Keratinocyte (primary cell): ENCODE measurements around the gene CELSR1. TPM values are rescaled to one million over a fixed set of nuclear protein-coding genes. Genes with fewer than 3 reads are reported as not detected.

Source experiments
- DNase-seq: peaks from one replicate; pipeline ENCODE4 v3.0.0-alpha.2; 2011; ENCODE audit warnings: low read depth, missing footprints, low spot score
- FAIRE-seq: peaks from 2 replicates; lab custom pipeline; 2011; peaks lifted over from hg19 to GRCh38; lab: Jason Lieb, UNC
- H2AFZ ChIP-seq: 2 replicates; pipeline ENCODE4 v1.6.0; 2012; ENCODE audit warnings: low read length, control low read depth, inconsistent platforms; ENCODE audit not compliant: control insufficient read depth
- H3K27ac ChIP-seq: 2 replicates; pipeline ENCODE4 v1.5.1; 2011; ENCODE audit warnings: low read length; ENCODE audit not compliant: control insufficient read depth, insufficient read depth
- H3K27me3 ChIP-seq: 3 replicates; pipeline ENCODE4 v1.6.0; 2011; ENCODE audit warnings: low read length; ENCODE audit not compliant: control insufficient read depth, insufficient read depth; ENCODE audit errors: extremely low read depth
- H3K36me3 ChIP-seq, 2 experiments: 2 replicates in 1 of 2; 3 replicates in 1 of 2; pipeline ENCODE4 v1.5.1; 2011; ENCODE audit warnings: low read length in 2 of 2, mild to moderate bottlenecking in 1 of 2; ENCODE audit not compliant: control insufficient read depth in 2 of 2, insufficient read depth in 2 of 2; ENCODE audit errors: extremely low read depth in 1 of 2
- H3K4me1 ChIP-seq: 3 replicates; pipeline ENCODE4 v1.5.1; 2011; ENCODE audit warnings: low read length; ENCODE audit not compliant: control insufficient read depth, insufficient read depth; ENCODE audit errors: extremely low read depth
- H3K4me2 ChIP-seq: 3 replicates; pipeline ENCODE4 v1.6.0; 2011; ENCODE audit warnings: low read depth, low read length; ENCODE audit not compliant: control insufficient read depth, insufficient read depth; ENCODE audit errors: extremely low read depth
- H3K4me3 ChIP-seq, 3 experiments: fragments of 200-600 bp in 1 of 3; sonication (generic) in 1 of 3; 2 replicates in 2 of 3; 3 replicates in 1 of 3; pipeline ENCODE4 v1.5.1; 2011 to 2016; ENCODE audit warnings: low read length in 3 of 3, mild to moderate bottlenecking in 3 of 3, control low read depth in 2 of 3, inconsistent platforms in 1 of 3, low read depth in 1 of 3, mixed read lengths in 1 of 3, mixed run types in 1 of 3, moderate library complexity in 1 of 3; ENCODE audit not compliant: control insufficient read depth in 2 of 3, insufficient read depth in 2 of 3; ENCODE audit errors: extremely low read depth in 1 of 3
- H3K79me2 ChIP-seq: 2 replicates; pipeline ENCODE4 v1.6.0; 2012; ENCODE audit warnings: low read length; ENCODE audit not compliant: control insufficient read depth, insufficient read depth
- H3K9ac ChIP-seq: 3 replicates; pipeline ENCODE4 v1.6.0; 2011; ENCODE audit warnings: low read length; ENCODE audit not compliant: control insufficient read depth, insufficient read depth; ENCODE audit errors: extremely low read depth
- H3K9me1 ChIP-seq: 3 replicates; pipeline ENCODE4 v1.6.0; 2011; ENCODE audit warnings: low read length; ENCODE audit not compliant: control insufficient read depth, insufficient read depth; ENCODE audit errors: extremely low read depth
- H3K9me3 ChIP-seq: 2 replicates; pipeline ENCODE4 v1.5.1; 2012; ENCODE audit warnings: low read depth, low read length; ENCODE audit not compliant: control insufficient read depth
- H4K20me1 ChIP-seq: 3 replicates; pipeline ENCODE4 v1.6.0; 2011; ENCODE audit warnings: low read length; ENCODE audit not compliant: control insufficient read depth, insufficient read depth; ENCODE audit errors: extremely low read depth
- CTCF ChIP-seq, 3 experiments: IDR thresholded peaks in 1 of 3; conservative IDR thresholded peaks in 1 of 3; optimal IDR thresholded peaks in 1 of 3; 2 replicates in 2 of 3; 3 replicates in 1 of 3; pipeline versions ENCODE3 to v1.5.1; 2011; ENCODE audit warnings: low read length in 3 of 3, mild to moderate bottlenecking in 3 of 3, moderate library complexity in 2 of 3, control low read depth in 1 of 3, inconsistent platforms in 1 of 3; ENCODE audit not compliant: insufficient read depth in 2 of 3; ENCODE audit errors: extremely low read depth in 1 of 3
- EZH2 ChIP-seq: IDR thresholded peaks from one replicate; pipeline ENCODE4 v1.6.1; 2012; ENCODE audit warnings: inconsistent platforms, mild to moderate bottlenecking, low read length, moderate library complexity
- dilution Hi-C: fragments of 300-500 bp; cut with MboI; formaldehyde crosslinking; loops from one replicate; pipeline ENCODE4 v1.7.0; 2020; ENCODE audit warnings: low sequenced_read_pairs; ENCODE audit not compliant: extremely low pct_ligation_motif_present
- polyA plus RNA-seq, 5 experiments: library from polyadenylated mRNA; depleted of rRNA in 3 of 5; stranded (reverse) in 3 of 5; stranded (forward) in 1 of 5; unstranded in 1 of 5; fragments of >200 nt; gene quantifications; 1 replicate in 1 of 5; 2 replicates in 3 of 5; 3 replicates in 1 of 5; pipeline versions ENCODE4 v1.2.1 to v1.2.3, GENCODE V29; 2011 to 2012; ENCODE audit warnings: missing spikeins in 2 of 5, low read depth in 1 of 5, low replicate concordance in 1 of 5

CELSR1 gene
- polyA plus RNA-seq, 1 donor (not counting 4 experiments of a cell fraction or from before 2014, with no cell fraction given), result 16.1 TPM

- FAIRE-seq (no peak), DNase-seq (no peak)
These were observed 187.3 kb downstream of the CELSR1 start for GRCh38 chr22:46350121-46350520.

GRCh38 chr22:46349681-46350080 lies 187.7 kb downstream of the CELSR1 start:
- peaks cover 3% of the 10 kb centered on the region for H4K20me1 ChIP-seq
- dilution Hi-C loops, result no loop called here
- DNase-seq (no peak), FAIRE-seq (no peak)
- no peak overlapping the region for H3K9ac ChIP-seq
- peaks cover 12% of the 10 kb centered on the region for H3K4me1 ChIP-seq
- no peaks in the 10 kb centered on the region for H3K27me3 ChIP-seq
- no peak overlapping the region for H2AFZ ChIP-seq
- H3K9me1 ChIP-seq, result peaks cover 7% of the 10 kb centered on the region
- peaks cover 60 to 79% of the 10 kb centered on the region in 2 experiments for H3K36me3 ChIP-seq
- H3K27ac ChIP-seq, result no peak overlapping the region
- no peaks in the 10 kb centered on the region for H3K9me3 ChIP-seq
- TF ChIP-seq CTCF (optimal IDR thresholded peaks at IDR 0.05 in 1 of 3, IDR thresholded peaks at IDR 0.05 in 1 of 3, conservative IDR thresholded peaks at IDR 0.05 in 1 of 3; ENCODE audit: extremely low read depth in 1 of 3, insufficient read depth in 2 of 3, low read length in 3 of 3) (no peak), EZH2 (no peak)
- H3K4me2 ChIP-seq, result no peak overlapping the region
- H3K79me2 ChIP-seq, result peaks cover 2% of the 10 kb centered on the region
- H3K4me3 ChIP-seq, result no peak overlapping the region

More at GRCh38 chr22:46350121-46350520, 187.3 kb downstream of the CELSR1 start:
- Histone ChIP-seq H3K4me1 (peaks cover 13% of the 10 kb centered on the region), H3K27ac (no peak overlapping the region), H4K20me1 (peaks cover 5% of the 10 kb centered on the region), H3K4me3 (no peak overlapping the region), H3K9me1 (peaks cover 7% of the 10 kb centered on the region), H3K9me3 (no peaks in the 10 kb centered on the region), H3K79me2 (peaks cover 2% of the 10 kb centered on the region), H3K9ac (no peak overlapping the region), H3K36me3 (peaks cover 61 to 77% of the 10 kb centered on the region in 2 experiments), H2AFZ (no peak overlapping the region), H3K27me3 (no peaks in the 10 kb centered on the region), H3K4me2 (no peak overlapping the region)
- TF ChIP-seq CTCF (optimal IDR thresholded peaks at IDR 0.05 in 1 of 3, IDR thresholded peaks at IDR 0.05 in 1 of 3, conservative IDR thresholded peaks at IDR 0.05 in 1 of 3; ENCODE audit: extremely low read depth in 1 of 3, insufficient read depth in 2 of 3, low read length in 3 of 3), result no peak
- TF ChIP-seq EZH2, result no peak
- dilution Hi-C loops, result no loop called here
